ENCODE data around the gene KRTAP12-4. TPM values are rescaled to one million over a fixed set of nuclear protein-coding genes. Genes with fewer than 3 reads are reported as not detected.

The KRTAP12-4 gene
- total RNA-seq, 1 donor, result not detected

- Histone ChIP-seq H3K9me3 (ENCODE audit: low read depth, low read length) (no peaks in the 10 kb centered on the region), H3K79me2 (ENCODE audit: insufficient read depth, low read length) (no peaks in the 10 kb centered on the region), H3K4me3 (ENCODE audit: insufficient read depth, low read length) (no peak overlapping the region), H3K27me3 (ENCODE audit: insufficient read depth, low read length) (no peaks in the 10 kb centered on the region), H3K27ac (ENCODE audit: low read depth, low read length) (no peak overlapping the region), H3K4me2 (ENCODE audit: insufficient read depth, low read length) (no peak overlapping the region), H2AFZ (ENCODE audit: low read length) (no peak overlapping the region), H3K4me1 (ENCODE audit: insufficient read depth, low read length) (no peaks in the 10 kb centered on the region), H3K36me3 (ENCODE audit: insufficient read depth, low read length) (no peaks in the 10 kb centered on the region), H4K20me1 (ENCODE audit: insufficient read depth, low read length) (no peaks in the 10 kb centered on the region)
- DNase-seq (ENCODE audit: insufficient read length, low spot score, missing footprints), result no peak
- peak; percentile 29 for TF ChIP-seq CTCF (IDR thresholded peaks at IDR 0.05; ENCODE audit: extremely low read depth, low read depth, low read length)
These were observed 36.0 kb downstream of the KRTAP12-4 start for GRCh38 chr21:44618504-44618903.

- Histone ChIP-seq H2AFZ (ENCODE audit: low read length) (no peak overlapping the region), H3K4me2 (ENCODE audit: insufficient read depth, low read length) (no peak overlapping the region), H3K27ac (ENCODE audit: low read depth, low read length) (no peak overlapping the region), H3K27me3 (ENCODE audit: insufficient read depth, low read length) (no peaks in the 10 kb centered on the region), H3K36me3 (ENCODE audit: insufficient read depth, low read length) (no peaks in the 10 kb centered on the region), H4K20me1 (ENCODE audit: insufficient read depth, low read length) (no peaks in the 10 kb centered on the region), H3K4me3 (ENCODE audit: insufficient read depth, low read length) (no peak overlapping the region), H3K9me3 (ENCODE audit: low read depth, low read length) (no peaks in the 10 kb centered on the region), H3K4me1 (ENCODE audit: insufficient read depth, low read length) (no peaks in the 10 kb centered on the region), H3K79me2 (ENCODE audit: insufficient read depth, low read length) (no peaks in the 10 kb centered on the region)
- no peak for TF ChIP-seq CTCF (IDR thresholded peaks at IDR 0.05; ENCODE audit: extremely low read depth, low read depth, low read length)
- no peak for DNase-seq (ENCODE audit: insufficient read length, low spot score, missing footprints)
These were observed 37.4 kb downstream of the KRTAP12-4 start for GRCh38 chr21:44617071-44617501.

- H3K9me3 ChIP-seq (ENCODE audit: low read depth, low read length), result peaks cover 3% of the 10 kb centered on the region
- H3K4me3 ChIP-seq (ENCODE audit: insufficient read depth, low read length), result no peak overlapping the region
- H2AFZ ChIP-seq (ENCODE audit: low read length), result no peak overlapping the region
- DNase-seq (ENCODE audit: insufficient read length, low spot score, missing footprints), result no peak
- no peak overlapping the region for H3K27ac ChIP-seq (ENCODE audit: low read depth, low read length)
- no peaks in the 10 kb centered on the region for H3K36me3 ChIP-seq (ENCODE audit: insufficient read depth, low read length)
- H3K4me1 ChIP-seq (ENCODE audit: insufficient read depth, low read length), result no peaks in the 10 kb centered on the region
- no peak for TF ChIP-seq CTCF (IDR thresholded peaks at IDR 0.05; ENCODE audit: extremely low read depth, low read depth, low read length)
- no peaks in the 10 kb centered on the region for H3K79me2 ChIP-seq (ENCODE audit: insufficient read depth, low read length)
- H4K20me1 ChIP-seq (ENCODE audit: insufficient read depth, low read length), result no peaks in the 10 kb centered on the region
- no peak overlapping the region for H3K4me2 ChIP-seq (ENCODE audit: insufficient read depth, low read length)
- no peaks in the 10 kb centered on the region for H3K27me3 ChIP-seq (ENCODE audit: insufficient read depth, low read length)
These were observed 37.9 kb downstream of the KRTAP12-4 start for GRCh38 chr21:44616591-44616926.

GRCh38 chr21:44615911-44616590 lies 38.4 kb downstream of the KRTAP12-4 start:
- no peak overlapping the region for H3K4me3 ChIP-seq (ENCODE audit: insufficient read depth, low read length)
- no peak for DNase-seq (ENCODE audit: insufficient read length, low spot score, missing footprints)
- H2AFZ ChIP-seq (ENCODE audit: low read length), result no peak overlapping the region
- no peaks in the 10 kb centered on the region for H3K4me1 ChIP-seq (ENCODE audit: insufficient read depth, low read length)
- H3K36me3 ChIP-seq (ENCODE audit: insufficient read depth, low read length), result no peaks in the 10 kb centered on the region
- no peaks in the 10 kb centered on the region for H3K79me2 ChIP-seq (ENCODE audit: insufficient read depth, low read length)
- no peaks in the 10 kb centered on the region for H3K27me3 ChIP-seq (ENCODE audit: insufficient read depth, low read length)
- TF ChIP-seq CTCF (IDR thresholded peaks at IDR 0.05; ENCODE audit: extremely low read depth, low read depth, low read length), result no peak
- H4K20me1 ChIP-seq (ENCODE audit: insufficient read depth, low read length), result no peaks in the 10 kb centered on the region
- H3K27ac ChIP-seq (ENCODE audit: low read depth, low read length), result no peak overlapping the region
- no peak overlapping the region for H3K4me2 ChIP-seq (ENCODE audit: insufficient read depth, low read length)
- peaks cover 3% of the 10 kb centered on the region for H3K9me3 ChIP-seq (ENCODE audit: low read depth, low read length)
